Measurements from ENCODE around the gene UPK3B. TPM values are rescaled to one million over a fixed set of nuclear protein-coding genes. Genes with fewer than 3 reads are reported as not detected.
"Not testable (repeated sequence)": the region's sequence is repeated elsewhere in the genome, so short reads cannot be mapped to it uniquely, and the experiment has no call there.

Gene UPK3B
- total RNA-seq, 1 donor from 2014 or later: 0.49 TPM

DNA sequence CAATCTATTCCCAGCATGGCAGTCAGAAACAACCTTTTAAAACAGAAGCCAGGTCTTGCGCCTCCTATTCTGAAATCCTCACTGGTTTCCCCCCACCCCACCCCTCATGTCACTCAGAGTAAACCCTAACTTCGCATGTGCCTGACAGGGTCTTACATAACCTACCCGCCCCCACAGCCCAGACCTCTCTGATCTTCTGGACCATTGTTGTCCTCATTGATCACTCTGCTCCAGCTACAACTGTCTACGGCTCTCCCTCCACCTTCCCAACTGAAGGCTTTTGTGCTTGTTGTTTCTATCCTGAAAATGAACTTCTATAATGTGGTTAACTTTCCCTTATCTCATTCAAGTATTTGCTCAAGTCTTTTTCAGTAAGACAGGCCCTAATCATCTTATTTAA, 49.8 kb downstream of the UPK3B start:
- intact Hi-C loops (cut with micrococcal nuclease): not testable (repeated sequence)

DNA sequence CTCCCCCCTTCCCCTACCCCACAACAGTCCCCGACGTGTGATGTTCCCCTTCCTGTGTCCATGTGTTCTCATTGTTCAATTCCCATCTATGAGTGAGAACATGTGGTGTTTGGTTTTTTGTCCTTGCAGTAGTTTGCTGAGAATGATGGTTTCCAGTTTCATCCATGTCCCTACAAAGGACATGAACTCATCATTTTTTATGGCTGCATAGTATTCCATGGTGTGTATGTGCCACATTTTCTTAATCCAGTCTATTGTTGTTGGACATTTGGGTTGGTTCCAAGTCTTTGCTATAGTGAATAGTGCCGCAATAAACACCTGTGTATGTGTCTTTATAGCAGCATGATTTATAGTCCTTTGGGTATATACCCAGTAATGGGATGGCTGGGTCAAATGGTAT, 51.0 kb downstream of the UPK3B start:
- H3K27me3 ChIP-seq (ENCODE audit: low read depth); H3K4me1 ChIP-seq; H3K27ac ChIP-seq (replicated peaks); H3K4me3 ChIP-seq; H3K36me3 ChIP-seq; intact Hi-C loops (cut with micrococcal nuclease); DNase-seq; H3K9me3 ChIP-seq (replicated peaks): not testable (repeated sequence)

More for the DNA sequence above, 49.8 kb downstream of the UPK3B start:
- not testable (repeated sequence) for H3K9me3 ChIP-seq (replicated peaks); H3K4me3 ChIP-seq; H3K36me3 ChIP-seq; DNase-seq; H3K27me3 ChIP-seq (ENCODE audit: low read depth); H3K27ac ChIP-seq (replicated peaks)
- H3K4me1 ChIP-seq: peaks cover 12% of the 10 kb centered on the region

DNA sequence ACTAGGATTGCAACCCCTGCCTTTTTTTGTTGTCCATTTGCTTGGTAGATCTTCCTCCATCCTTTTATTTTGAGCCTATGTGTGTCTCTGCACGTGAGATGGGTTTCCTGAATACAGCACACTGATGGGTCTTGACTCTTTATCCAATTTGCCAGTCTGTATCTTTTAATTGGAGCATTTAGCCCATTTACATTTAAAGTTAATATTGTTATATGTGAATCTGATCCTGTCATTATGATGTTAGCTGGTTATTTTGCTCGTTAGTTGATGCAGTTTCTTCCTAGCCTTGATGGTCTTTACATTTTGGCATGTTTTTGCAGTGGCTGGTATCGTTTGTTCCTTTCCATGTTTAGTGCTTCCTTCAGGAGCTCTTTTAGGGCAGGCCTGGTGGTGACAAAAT, 54.6 kb downstream of the UPK3B start:
- H3K27me3 ChIP-seq (ENCODE audit: low read depth); H3K4me3 ChIP-seq; H3K36me3 ChIP-seq; H3K4me1 ChIP-seq; H3K27ac ChIP-seq (replicated peaks); intact Hi-C loops (cut with micrococcal nuclease); DNase-seq; H3K9me3 ChIP-seq (replicated peaks): not testable (repeated sequence)

Other genes with a start within 250 kb of the UPK3B start
- gene HSPB1, start 207.9 kb upstream of the UPK3B start, total RNA-seq: 2,037 TPM
- gene YWHAG, start 151.6 kb upstream of the UPK3B start, total RNA-seq: 223 TPM
- 0.99 TPM for gene SSC4D, start 100.9 kb upstream of the UPK3B start, total RNA-seq
- not detected for gene ZP3, start 85.6 kb upstream of the UPK3B start, total RNA-seq
- gene DTX2, start 48.8 kb upstream of the UPK3B start, total RNA-seq: 5.8 TPM
- gene SPDYE16, start 32.7 kb downstream of the UPK3B start, total RNA-seq: 0.22 TPM
- 7.8 TPM for gene POMZP3, start 116.7 kb downstream of the UPK3B start, total RNA-seq